Loucy (cell line): ENCODE measurements around the gene STAT5A.

Source experiments
- H2AFZ ChIP-seq: fragments of 200-600 bp; sonication (generic); 2 replicates; pipeline ENCODE4 v1.6.0; 2016; ENCODE audit warnings: antibody characterized with exemption, mild to moderate bottlenecking, low read length, moderate library complexity
- H3F3A ChIP-seq: fragments of 200-600 bp; 2 replicates; pipeline ENCODE4 v1.6.0; 2016; ENCODE audit warnings: antibody characterized with exemption, low read depth, mild to moderate bottlenecking
- H3K27me3 ChIP-seq: fragments of 200-600 bp; sonication (generic); 2 replicates; pipeline ENCODE4 v1.6.1; 2014; ENCODE audit warnings: low read length, mild to moderate bottlenecking; ENCODE audit not compliant: insufficient read depth, poor library complexity, severe bottlenecking
- H3K36me3 ChIP-seq: fragments of 200-600 bp; sonication (generic); 2 replicates; pipeline ENCODE4 v1.6.1; 2016; ENCODE audit warnings: low read length; ENCODE audit not compliant: insufficient read depth
- H3K4me1 ChIP-seq: fragments of 200-600 bp; sonication (generic); 2 replicates; pipeline ENCODE4 v1.5.1; 2014; ENCODE audit warnings: low read length, mild to moderate bottlenecking; ENCODE audit not compliant: insufficient read depth, poor library complexity, severe bottlenecking
- H3K4me2 ChIP-seq: fragments of 200-600 bp; sonication (generic); 2 replicates; pipeline ENCODE4 v1.6.0; 2014; ENCODE audit warnings: antibody characterized with exemption, low read length, low read depth, mild to moderate bottlenecking; ENCODE audit not compliant: poor library complexity, severe bottlenecking
- H3K4me3 ChIP-seq: fragments of 200-600 bp; sonication (generic); 2 replicates; pipeline ENCODE4 v1.5.1; 2014; ENCODE audit warnings: low read length, mild to moderate bottlenecking, mixed read lengths; ENCODE audit not compliant: poor library complexity, severe bottlenecking
- H3K79me2 ChIP-seq: fragments of 200-600 bp; sonication (generic); 2 replicates; pipeline ENCODE4 v1.6.1; 2014; ENCODE audit warnings: low read length; ENCODE audit not compliant: insufficient read depth
- H3K9ac ChIP-seq: fragments of 200-600 bp; sonication (generic); 2 replicates; pipeline ENCODE4 v1.6.0; 2014; ENCODE audit warnings: mild to moderate bottlenecking, low read depth, low read length, moderate library complexity; ENCODE audit not compliant: poor library complexity, severe bottlenecking
- H3K9me2 ChIP-seq: fragments of 200-600 bp; sonication (generic); replicated peaks from 2 replicates; pipeline ENCODE4 v1.6.1; 2016; ENCODE audit warnings: low read depth, low read length, mixed read lengths
- H3K9me3 ChIP-seq: fragments of 200-600 bp; sonication (generic); 2 replicates; pipeline ENCODE4 v1.6.1; 2014; ENCODE audit warnings: mild to moderate bottlenecking, antibody characterized with exemption, low read length, low read depth; ENCODE audit not compliant: insufficient read depth
- H4K20me1 ChIP-seq: fragments of 200-600 bp; sonication (generic); 2 replicates; pipeline ENCODE4 v1.6.0; 2014; ENCODE audit warnings: antibody characterized with exemption, low read length, mild to moderate bottlenecking; ENCODE audit not compliant: insufficient read depth, poor library complexity, severe bottlenecking
- EZH2phosphoT487 ChIP-seq: fragments of 200-600 bp; IDR thresholded peaks from 2 replicates; pipeline ENCODE4 v1.6.1; 2018; ENCODE audit warnings: antibody characterized with exemption, mild to moderate bottlenecking, moderate library complexity, borderline replicate concordance
- TF ChIP-seq, protein P1 (sequence below): fragments of 200-600 bp; sonication (generic); conservative IDR thresholded peaks from 2 replicates; pipeline ENCODE4 v1.5.1; 2014; ENCODE audit warnings: mild to moderate bottlenecking, antibody characterized with exemption, low read length

Gene STAT5A

DNA sequence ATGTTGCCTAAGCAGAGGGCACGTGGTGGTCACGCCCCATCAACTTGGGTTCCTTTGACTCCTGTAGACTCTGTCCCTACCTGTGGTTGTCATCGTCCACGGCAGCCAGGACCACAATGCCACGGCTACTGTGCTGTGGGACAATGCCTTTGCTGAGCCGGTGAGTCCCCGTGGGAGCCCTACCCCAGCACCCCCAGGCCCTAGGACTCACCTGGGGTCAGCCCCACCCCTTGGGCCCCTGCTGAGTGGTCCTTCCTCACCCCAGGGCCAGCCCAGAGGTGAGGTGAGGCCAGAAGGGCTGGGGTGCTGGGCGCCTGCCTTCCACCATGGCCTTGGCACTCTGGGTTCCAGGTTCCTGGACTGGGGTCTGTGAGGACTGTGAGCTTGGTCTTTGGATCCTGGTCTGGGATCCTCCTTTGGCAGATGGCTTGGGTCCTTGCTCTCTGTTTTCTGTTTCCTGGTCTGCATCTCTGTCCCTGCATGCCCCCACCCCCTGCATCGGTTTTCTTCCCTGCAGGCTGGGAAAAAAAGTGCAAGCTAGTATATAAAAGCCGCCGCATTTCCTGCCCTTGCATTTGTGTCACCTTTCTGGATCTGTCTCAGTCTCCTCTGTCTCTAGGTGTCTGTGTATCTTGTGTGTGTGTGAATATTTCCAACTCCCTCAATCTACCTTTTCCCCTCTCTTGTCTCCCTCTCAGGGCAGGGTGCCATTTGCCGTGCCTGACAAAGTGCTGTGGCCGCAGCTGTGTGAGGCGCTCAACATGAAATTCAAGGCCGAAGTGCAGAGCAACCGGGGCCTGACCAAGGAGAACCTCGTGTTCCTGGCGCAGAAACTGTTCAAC, 17.5 kb downstream of the STAT5A start:
- TF ChIP-seq, protein P1, sequence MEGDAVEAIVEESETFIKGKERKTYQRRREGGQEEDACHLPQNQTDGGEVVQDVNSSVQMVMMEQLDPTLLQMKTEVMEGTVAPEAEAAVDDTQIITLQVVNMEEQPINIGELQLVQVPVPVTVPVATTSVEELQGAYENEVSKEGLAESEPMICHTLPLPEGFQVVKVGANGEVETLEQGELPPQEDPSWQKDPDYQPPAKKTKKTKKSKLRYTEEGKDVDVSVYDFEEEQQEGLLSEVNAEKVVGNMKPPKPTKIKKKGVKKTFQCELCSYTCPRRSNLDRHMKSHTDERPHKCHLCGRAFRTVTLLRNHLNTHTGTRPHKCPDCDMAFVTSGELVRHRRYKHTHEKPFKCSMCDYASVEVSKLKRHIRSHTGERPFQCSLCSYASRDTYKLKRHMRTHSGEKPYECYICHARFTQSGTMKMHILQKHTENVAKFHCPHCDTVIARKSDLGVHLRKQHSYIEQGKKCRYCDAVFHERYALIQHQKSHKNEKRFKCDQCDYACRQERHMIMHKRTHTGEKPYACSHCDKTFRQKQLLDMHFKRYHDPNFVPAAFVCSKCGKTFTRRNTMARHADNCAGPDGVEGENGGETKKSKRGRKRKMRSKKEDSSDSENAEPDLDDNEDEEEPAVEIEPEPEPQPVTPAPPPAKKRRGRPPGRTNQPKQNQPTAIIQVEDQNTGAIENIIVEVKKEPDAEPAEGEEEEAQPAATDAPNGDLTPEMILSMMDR = no peak
- TF ChIP-seq EZH2phosphoT487 = no peak

DNA sequence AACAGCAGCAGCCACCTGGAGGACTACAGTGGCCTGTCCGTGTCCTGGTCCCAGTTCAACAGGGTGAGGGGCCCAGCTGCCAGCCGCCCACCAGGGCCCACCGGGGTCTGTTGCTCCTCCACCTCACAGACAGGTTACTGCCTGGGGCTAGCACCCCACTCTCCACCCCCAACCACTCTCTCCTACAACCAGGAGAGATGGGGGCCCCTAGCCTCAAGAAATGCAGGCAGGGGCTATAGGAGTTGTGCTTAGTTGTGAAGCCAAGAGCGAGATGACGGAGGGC, 18.0 kb downstream of the STAT5A start:
- no peak overlapping the region for H3K4me3 ChIP-seq
- no peaks in the 10 kb centered on the region for H3K9me2 ChIP-seq
- no peaks in the 10 kb centered on the region for H3K9me3 ChIP-seq
- no peak for TF ChIP-seq EZH2phosphoT487
- TF ChIP-seq, protein P1 = no peak
- H4K20me1 ChIP-seq = peaks cover under 1% of the 10 kb centered on the region
- no peaks in the 10 kb centered on the region for H3K27me3 ChIP-seq
- H3K79me2 ChIP-seq = peaks cover 32% of the 10 kb centered on the region; the same call in 1 of the 2 replicates
- no peak overlapping the region for H2AFZ ChIP-seq
- no peak overlapping the region for H3K4me2 ChIP-seq
- H3K36me3 ChIP-seq = peaks cover 97% of the 10 kb centered on the region; the same call in 1 of the 2 replicates
- H3F3A ChIP-seq = peaks cover 14% of the 10 kb centered on the region
- no peak overlapping the region for H3K9ac ChIP-seq
- peaks cover 23% of the 10 kb centered on the region for H3K4me1 ChIP-seq

More for the DNA sequence above, 17.5 kb downstream of the STAT5A start:
- no peak overlapping the region for H2AFZ ChIP-seq
- peaks cover 32% of the 10 kb centered on the region; the same call in 1 of the 2 replicates for H3K79me2 ChIP-seq
- no peaks in the 10 kb centered on the region for H3K9me2 ChIP-seq
- peaks cover 18% of the 10 kb centered on the region for H3K4me1 ChIP-seq
- H3K4me2 ChIP-seq = no peak overlapping the region
- no peaks in the 10 kb centered on the region for H3K9me3 ChIP-seq
- peaks cover 97% of the 10 kb centered on the region; the same call in 1 of the 2 replicates for H3K36me3 ChIP-seq
- peaks cover 5% of the 10 kb centered on the region for H4K20me1 ChIP-seq
- H3K4me3 ChIP-seq = no peak overlapping the region
- peaks cover 10% of the 10 kb centered on the region; the same call in 1 of the 2 replicates for H3F3A ChIP-seq
- no peaks in the 10 kb centered on the region for H3K27me3 ChIP-seq
- H3K9ac ChIP-seq = no peak overlapping the region

DNA sequence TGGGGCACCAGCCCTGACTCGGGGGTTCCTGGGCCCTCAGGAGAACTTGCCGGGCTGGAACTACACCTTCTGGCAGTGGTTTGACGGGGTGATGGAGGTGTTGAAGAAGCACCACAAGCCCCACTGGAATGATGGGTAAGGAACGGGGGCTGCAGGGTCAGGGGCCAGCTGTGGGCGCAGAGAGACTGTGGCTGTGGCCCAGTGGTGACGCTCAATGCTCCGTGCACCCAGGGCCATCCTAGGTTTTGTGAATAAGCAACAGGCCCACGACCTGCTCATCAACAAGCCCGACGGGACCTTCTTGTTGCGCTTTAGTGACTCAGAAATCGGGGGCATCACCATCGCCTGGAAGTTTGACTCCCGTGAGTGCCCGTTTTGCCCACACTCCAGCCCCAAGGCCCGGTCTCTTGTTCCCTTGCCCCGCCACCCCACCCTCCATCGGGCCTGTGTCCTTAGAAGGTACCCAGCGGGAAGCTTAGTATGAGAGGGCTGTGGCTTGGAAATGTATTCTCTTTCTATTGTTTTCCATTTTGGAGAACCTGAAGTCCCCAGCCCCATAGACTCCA, 19.1 kb downstream of the STAT5A start:
- peaks cover 32% of the 10 kb centered on the region for H3K4me1 ChIP-seq
- H3K36me3 ChIP-seq = peaks cover 89% of the 10 kb centered on the region; the same call in 1 of the 2 replicates
- H3K79me2 ChIP-seq = peaks cover 32% of the 10 kb centered on the region; the same call in 1 of the 2 replicates
- H3K4me2 ChIP-seq = no peak overlapping the region
- H3K4me3 ChIP-seq = no peak overlapping the region
- no peak overlapping the region for H3K9ac ChIP-seq
- TF ChIP-seq, protein P1 = no peak
- TF ChIP-seq EZH2phosphoT487 = no peak
- no peaks in the 10 kb centered on the region for H3K9me2 ChIP-seq
- H2AFZ ChIP-seq = no peak overlapping the region
- H4K20me1 ChIP-seq = no peaks in the 10 kb centered on the region
- peaks cover 21% of the 10 kb centered on the region for H3F3A ChIP-seq
- no peaks in the 10 kb centered on the region for H3K9me3 ChIP-seq
- H3K27me3 ChIP-seq = no peaks in the 10 kb centered on the region
